OCI-LY3 (cell line): ENCODE results near the gene RNF157.

Source experiments
- H2AFZ ChIP-seq: fragments of 200-600, 300-600 bp; shearing (Covaris generic); 2 replicates; pipeline ENCODE4 v1.6.0; 2014; ENCODE audit warnings: antibody characterized with exemption, low read depth, low read length
- H3K27ac ChIP-seq: fragments of 200-600, 300-600 bp; sonication (generic); 2 replicates; pipeline ENCODE4 v1.5.1; 2014; ENCODE audit warnings: mild to moderate bottlenecking, low read length, moderate library complexity, mixed read lengths
- H3K27me3 ChIP-seq: fragments of 200-600, 300-600 bp; sonication (generic); 2 replicates; pipeline ENCODE4 v1.6.1; 2014; ENCODE audit warnings: low read depth, low read length, mixed read lengths
- H3K36me3 ChIP-seq: fragments of 200-600, 300-600 bp; sonication (generic); replicated peaks from 2 replicates; pipeline ENCODE3; 2014; ENCODE audit warnings: low read depth, low read length, mixed read lengths
- H3K4me1 ChIP-seq: fragments of 300-600, 200-600 bp; sonication (generic); 2 replicates; pipeline ENCODE4 v1.6.1; 2014; ENCODE audit warnings: low read length, mixed read lengths
- H3K4me2 ChIP-seq: fragments of 200-600, 300-600 bp; sonication (generic); 2 replicates; pipeline ENCODE4 v1.6.1; 2014; ENCODE audit warnings: low read length, mixed read lengths
- H3K4me3 ChIP-seq: fragments of 300-600, 200-600 bp; sonication (generic); 2 replicates; pipeline ENCODE4 v1.5.1; 2014; ENCODE audit warnings: antibody characterized with exemption, mild to moderate bottlenecking, low read length, moderate library complexity
- H3K79me2 ChIP-seq: fragments of 300-600, 200-600 bp; shearing (Covaris generic); 2 replicates; pipeline ENCODE4 v1.6.1; 2014; ENCODE audit warnings: mild to moderate bottlenecking, low read length, mixed read lengths
- H3K9ac ChIP-seq: fragments of 300-600, 200-600 bp; shearing (Covaris generic); 2 replicates; pipeline ENCODE4 v1.6.0; 2014; ENCODE audit warnings: mild to moderate bottlenecking, low read length, moderate library complexity
- H3K9me3 ChIP-seq: fragments of 200-600, 300-600 bp; shearing (Covaris generic); 2 replicates; pipeline ENCODE4 v1.6.1; 2014; ENCODE audit warnings: low read length, mixed read lengths; ENCODE audit not compliant: insufficient read depth
- H4K20me1 ChIP-seq: fragments of 200-600, 300-600 bp; sonication (generic); 2 replicates; pipeline ENCODE4 v1.6.1; 2016; ENCODE audit warnings: low read length, mixed read lengths; ENCODE audit not compliant: insufficient read depth
- CTCF ChIP-seq: fragments of 200-600, 300-600 bp; sonication (generic); IDR thresholded peaks from 2 replicates; pipeline ENCODE4 v1.5.1; 2014; ENCODE audit warnings: antibody characterized with exemption, low read length, low read depth
- EZH2phosphoT487 ChIP-seq: fragments of 200-600 bp; shearing (Covaris generic); IDR thresholded peaks from 2 replicates; pipeline ENCODE4 v1.6.1; 2018; ENCODE audit warnings: antibody characterized with exemption, mixed run types, low read depth

Gene RNF157

GRCh38 chr17:76176701-76177574, 63.4 kb downstream of the RNF157 start:
- Histone ChIP-seq H3K27me3 (no peaks in the 10 kb centered on the region), H3K27ac (no peak overlapping the region), H3K79me2 (no peaks in the 10 kb centered on the region), H3K9me3 (no peaks in the 10 kb centered on the region), H3K4me1 (peaks cover 10% of the 10 kb centered on the region), H3K9ac (no peak overlapping the region), H4K20me1 (no peaks in the 10 kb centered on the region), H3K4me2 (no peak overlapping the region), H3K4me3 (no peak overlapping the region), H3K36me3 (no peaks in the 10 kb centered on the region), H2AFZ (no peak overlapping the region)
- TF ChIP-seq EZH2phosphoT487 (no peak), CTCF (no peak)

GRCh38 chr17:76174037-76174436, 66.3 kb downstream of the RNF157 start:
- Histone ChIP-seq H3K4me2 (no peak overlapping the region), H3K27me3 (no peaks in the 10 kb centered on the region), H3K9me3 (no peaks in the 10 kb centered on the region), H3K79me2 (no peaks in the 10 kb centered on the region), H3K9ac (no peak overlapping the region), H3K4me3 (no peak overlapping the region), H3K36me3 (no peaks in the 10 kb centered on the region), H2AFZ (no peak overlapping the region), H3K4me1 (no peaks in the 10 kb centered on the region), H3K27ac (no peak overlapping the region), H4K20me1 (no peaks in the 10 kb centered on the region)
- TF ChIP-seq EZH2phosphoT487 (no peak), CTCF (no peak)

- Histone ChIP-seq H3K9me3 (no peaks in the 10 kb centered on the region), H3K4me3 (no peak overlapping the region), H3K27ac (no peak overlapping the region), H3K79me2 (no peaks in the 10 kb centered on the region), H3K9ac (no peak overlapping the region), H3K4me1 (no peaks in the 10 kb centered on the region), H3K4me2 (no peak overlapping the region), H3K27me3 (no peaks in the 10 kb centered on the region), H4K20me1 (no peaks in the 10 kb centered on the region), H3K36me3 (no peaks in the 10 kb centered on the region), H2AFZ (no peak overlapping the region)
- TF ChIP-seq CTCF (no peak), EZH2phosphoT487 (no peak)
Observed at GRCh38 chr17:76173474-76173873, 66.8 kb downstream of the RNF157 start.

GRCh38 chr17:76171706-76172105, 68.6 kb downstream of the RNF157 start:
- Histone ChIP-seq H2AFZ (no peak overlapping the region), H3K79me2 (no peaks in the 10 kb centered on the region), H3K36me3 (no peaks in the 10 kb centered on the region), H3K4me3 (no peak overlapping the region), H3K27me3 (no peaks in the 10 kb centered on the region), H3K27ac (no peak overlapping the region), H3K4me1 (no peaks in the 10 kb centered on the region), H3K4me2 (no peak overlapping the region), H3K9me3 (no peaks in the 10 kb centered on the region), H3K9ac (no peak overlapping the region), H4K20me1 (no peaks in the 10 kb centered on the region)
- TF ChIP-seq EZH2phosphoT487 (no peak), CTCF (no peak)
